Prostate gland (tissue), 2 donors: ENCODE data around the gene CPT1B. TPM values are rescaled to one million over a fixed set of nuclear protein-coding genes. Genes with fewer than 3 reads are reported as not detected.

Experiments
- DNase-seq: peaks from one replicate; pipeline ENCODE4 v3.0.0-alpha.2; 2019; ENCODE audit warnings: low spot score
- H3K27ac ChIP-seq, 2 donors: fragments of 200-600 bp; sonication (generic); 2 replicates each; pipeline ENCODE4 v1.5.1; 2017 to 2019
- H3K27me3 ChIP-seq: fragments of 200-600 bp; sonication (generic); replicated peaks from 2 replicates; pipeline ENCODE4 v1.5.1; 2019; ENCODE audit not compliant: insufficient read depth
- H3K36me3 ChIP-seq, 2 donors: fragments of 200-600 bp; sonication (generic); 1 replicate in 1 of 2; 2 replicates in 1 of 2; pipeline versions ENCODE4 v1.5.1 to v1.8.1; 2017 to 2019
- H3K4me1 ChIP-seq: fragments of 200-600 bp; sonication (generic); replicated peaks from 2 replicates; pipeline ENCODE4 v1.5.1; 2019
- H3K4me3 ChIP-seq, 2 donors: fragments of 200-600 bp; sonication (generic); 2 replicates each; pipeline ENCODE4 v1.5.1; 2017 to 2019
- H3K9me3 ChIP-seq: fragments of 200-600 bp; sonication (generic); 2 replicates; pipeline ENCODE4 v1.5.1; 2017
- POLR2A ChIP-seq: fragments of 450-650 bp; IDR thresholded peaks from one replicate; pipeline ENCODE4 v1.6.1; 2016; ENCODE audit warnings: antibody characterized with exemption, mild to moderate bottlenecking
- POLR2AphosphoS5 ChIP-seq: sonication (generic); formaldehyde crosslinking; IDR thresholded peaks from one replicate; pipeline ENCODE4 v1.6.1; 2017; ENCODE audit warnings: antibody characterized with exemption
- WGBS: methylation state at CpG from one replicate; pipeline ENCODE4 v1.1.5; 2018; 5-methylcytosine and 5-hydroxymethylcytosine counted together
- intact Hi-C: fragments of 100-400 bp; cut with DNase I; formaldehyde crosslinking; loops from one replicate; pipeline ENCODE4 v1.14.2; 2022
- total RNA-seq, 2 donors: library from RNA; depleted of rRNA; stranded (reverse); fragments of >200 nt; gene quantifications; one replicate each; pipeline ENCODE4 v1.1.0, GENCODE V29; 2016
- TF ChIP-seq, protein P1 (sequence below), 4 experiments: fragments of 200-600 bp in 2 of 4; fragments of 450-650 bp in 2 of 4; sonication (generic) in 2 of 4; IDR thresholded peaks; 1 replicate in 3 of 4; 2 replicates in 1 of 4; pipeline ENCODE4 v1.5.1; 2016 to 2019; ENCODE audit warnings: antibody characterized with exemption in 4 of 4, mild to moderate bottlenecking in 2 of 4, moderate library complexity in 2 of 4

CPT1B gene
- total RNA-seq, 2 donors from 2014 or later: 13.1 to 31.4 TPM

DNA sequence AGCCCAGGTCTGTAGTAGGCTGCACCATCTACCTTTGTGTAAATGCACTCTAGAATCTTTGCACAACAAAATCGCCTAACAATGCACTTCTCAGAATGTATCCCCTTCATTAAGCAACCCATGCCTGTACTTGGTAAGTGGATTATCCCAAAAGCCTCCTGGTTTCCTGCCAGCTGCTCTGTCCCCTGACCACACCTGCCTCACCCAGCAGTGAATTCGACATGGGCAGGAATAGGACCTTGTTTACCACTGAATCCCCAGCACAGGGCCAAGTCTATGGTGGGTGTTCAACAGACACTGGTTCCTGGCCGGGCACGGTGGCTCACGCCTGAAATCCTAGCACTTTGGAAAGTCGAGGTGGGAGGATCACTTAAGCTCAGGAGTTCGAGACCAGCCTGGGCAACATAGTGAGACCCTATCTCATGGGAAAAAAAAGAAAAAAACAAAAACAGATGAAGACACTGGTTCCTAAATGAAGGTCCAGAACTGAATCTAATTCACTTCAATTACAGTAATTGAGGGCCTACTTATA lies 10.4 kb downstream of the CPT1B start:
- no peak for TF ChIP-seq POLR2A
- no peak for TF ChIP-seq POLR2AphosphoS5
- TF ChIP-seq, protein P1, sequence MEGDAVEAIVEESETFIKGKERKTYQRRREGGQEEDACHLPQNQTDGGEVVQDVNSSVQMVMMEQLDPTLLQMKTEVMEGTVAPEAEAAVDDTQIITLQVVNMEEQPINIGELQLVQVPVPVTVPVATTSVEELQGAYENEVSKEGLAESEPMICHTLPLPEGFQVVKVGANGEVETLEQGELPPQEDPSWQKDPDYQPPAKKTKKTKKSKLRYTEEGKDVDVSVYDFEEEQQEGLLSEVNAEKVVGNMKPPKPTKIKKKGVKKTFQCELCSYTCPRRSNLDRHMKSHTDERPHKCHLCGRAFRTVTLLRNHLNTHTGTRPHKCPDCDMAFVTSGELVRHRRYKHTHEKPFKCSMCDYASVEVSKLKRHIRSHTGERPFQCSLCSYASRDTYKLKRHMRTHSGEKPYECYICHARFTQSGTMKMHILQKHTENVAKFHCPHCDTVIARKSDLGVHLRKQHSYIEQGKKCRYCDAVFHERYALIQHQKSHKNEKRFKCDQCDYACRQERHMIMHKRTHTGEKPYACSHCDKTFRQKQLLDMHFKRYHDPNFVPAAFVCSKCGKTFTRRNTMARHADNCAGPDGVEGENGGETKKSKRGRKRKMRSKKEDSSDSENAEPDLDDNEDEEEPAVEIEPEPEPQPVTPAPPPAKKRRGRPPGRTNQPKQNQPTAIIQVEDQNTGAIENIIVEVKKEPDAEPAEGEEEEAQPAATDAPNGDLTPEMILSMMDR (IDR thresholded peaks at IDR 0.05): no peak
- WGBS: 94% methylated on average over 7 of the region's 7 CpGs
- intact Hi-C loops: no loop called here
- no peaks in the 10 kb centered on the region for H3K27me3 ChIP-seq
- H3K27ac ChIP-seq: no peak overlapping the region
- H3K4me1 ChIP-seq: no peaks in the 10 kb centered on the region
- H3K4me3 ChIP-seq: no peak overlapping the region
- DNase-seq: no peak
- no peaks in the 10 kb centered on the region for H3K9me3 ChIP-seq
- no peaks in the 10 kb centered on the region for H3K36me3 ChIP-seq

GRCh38 chr22:50564289-50564688 lies 13.9 kb downstream of the CPT1B start:
- WGBS: 86% methylated on average over 11 of the region's 11 CpGs
- no peaks in the 10 kb centered on the region for H3K27me3 ChIP-seq
- H3K4me3 ChIP-seq: no peak overlapping the region
- DNase-seq: no peak
- H3K9me3 ChIP-seq: no peaks in the 10 kb centered on the region
- no peaks in the 10 kb centered on the region for H3K4me1 ChIP-seq
- intact Hi-C loops: no loop called here
- H3K36me3 ChIP-seq: no peaks in the 10 kb centered on the region
- H3K27ac ChIP-seq: peak overlapping the region in 1 of 2 donors; percentile 85
- no peak for TF ChIP-seq POLR2A
- TF ChIP-seq, protein P1 (IDR thresholded peaks at IDR 0.05): no peak
- no peak for TF ChIP-seq POLR2AphosphoS5

- Histone ChIP-seq H3K9me3 (no peaks in the 10 kb centered on the region), H3K27ac (peak overlapping the region; percentile 79 to 85), H3K27me3 (no peaks in the 10 kb centered on the region), H3K4me3 (peak overlapping the region; percentile 44 to 45), H3K4me1 (no peaks in the 10 kb centered on the region), H3K36me3 (no peaks in the 10 kb centered on the region)
- no peak for TF ChIP-seq POLR2AphosphoS5
- TF ChIP-seq POLR2A: no peak
- TF ChIP-seq, protein P1 (IDR thresholded peaks at IDR 0.05): no peak
- intact Hi-C loops: no loop called here
- 14% methylated on average over 17 of the region's 17 CpGs for WGBS
- DNase-seq: no peak
These were observed 14.6 kb downstream of the CPT1B start for GRCh38 chr22:50563413-50564160.

- H3K27ac ChIP-seq: peak within 1 kb of the TSS; percentile 79 to 85
- no peaks in the 10 kb centered on the region for H3K27me3 ChIP-seq
- H3K36me3 ChIP-seq: no peaks in the 10 kb centered on the region
- intact Hi-C loops: no loop called here
- H3K4me3 ChIP-seq: peak within 1 kb of the TSS; percentile 44 to 45
- TF ChIP-seq, protein P1 (IDR thresholded peaks at IDR 0.05): peak; percentile 92 to 99 (median 97)
- TF ChIP-seq POLR2AphosphoS5 (peak; percentile 96), POLR2A (peak; percentile 89)
- DNase-seq: peak; percentile 98
- no peaks in the 10 kb centered on the region for H3K9me3 ChIP-seq
- WGBS: 6% methylated on average over 60 of the region's 61 CpGs
- H3K4me1 ChIP-seq: no peaks in the 10 kb centered on the region
These were observed 15.5 kb downstream of the CPT1B start, which contains the start of gene SYCE3 for GRCh38 chr22:50562523-50563412. SYCE3 (minus strand) TSS chr22:50562919; CDS start chr22:50556405, 6,514 bp downstream.
